Mucosa of gallbladder (tissue), 1 donor: ENCODE results near the gene ABCG2. TPM values are rescaled to one million over a fixed set of nuclear protein-coding genes. Genes with fewer than 3 reads are reported as not detected.
A peak's percentile ranks its signal among the peaks of the same experiment; 100 is the strongest.

Source experiments
- DNase-seq: peaks from one replicate; pipeline ENCODE4 v3.0.0-alpha.2; 2020; ENCODE audit warnings: low spot score
- total RNA-seq: library from RNA; stranded (reverse); gene quantifications from one replicate; pipeline ENCODE4 v1.2.1, GENCODE V29; 2021
- donor health status: DM: no; HTN: no; CAD: no.

The ABCG2 gene
- total RNA-seq, 1 donor from 2014 or later: 3.5 TPM

- no peak for DNase-seq
Observed at GRCh38 chr4:88064410-88064809, 94.0 kb downstream of the ABCG2 start.

- no peak for DNase-seq
Observed at GRCh38 chr4:88063634-88064296, 94.7 kb downstream of the ABCG2 start.

GRCh38 chr4:88062843-88063242 lies 95.6 kb downstream of the ABCG2 start:
- peak; percentile 14 for DNase-seq

- no peak for DNase-seq
Observed at GRCh38 chr4:88062311-88062710, 96.1 kb downstream of the ABCG2 start.

GRCh38 chr4:88060431-88060830 lies 98.0 kb downstream of the ABCG2 start:
- no peak for DNase-seq

- DNase-seq: no peak
Observed at GRCh38 chr4:88059766-88060165, 98.7 kb downstream of the ABCG2 start.

GRCh38 chr4:88058295-88058694 lies 100.1 kb downstream of the ABCG2 start:
- no peak for DNase-seq

GRCh38 chr4:88054901-88055300 lies 103.5 kb downstream of the ABCG2 start:
- peak; percentile 63 for DNase-seq

GRCh38 chr4:88054229-88054628 lies 104.2 kb downstream of the ABCG2 start:
- no peak for DNase-seq

GRCh38 chr4:88045021-88045420 lies 113.4 kb downstream of the ABCG2 start:
- no peak for DNase-seq

GRCh38 chr4:88043586-88044340 lies 114.7 kb downstream of the ABCG2 start:
- DNase-seq: no peak

GRCh38 chr4:88043001-88043400 lies 115.4 kb downstream of the ABCG2 start:
- no peak for DNase-seq

- no peak for DNase-seq
Observed at GRCh38 chr4:88041626-88042025, 116.8 kb downstream of the ABCG2 start.

GRCh38 chr4:88040707-88041106 lies 117.7 kb downstream of the ABCG2 start:
- DNase-seq: no peak

Other genes starting within 250 kb of the ABCG2 start
- 3,399 TPM for gene SPP1, start 182.9 kb downstream of the ABCG2 start, total RNA-seq
- 38.4 TPM for gene PKD2, start 151.0 kb downstream of the ABCG2 start, total RNA-seq
- 24.4 TPM for gene PPM1K, start 125.9 kb upstream of the ABCG2 start, total RNA-seq
- gene HERC6, start 220.2 kb upstream of the ABCG2 start, total RNA-seq: 12.3 TPM